Measurements from ENCODE around the gene SLC6A3.

GRCh38 chr5:1437876-1438559 is 7.2 kb downstream of the SLC6A3 start:
- no peak for TF ChIP-seq EZH2phosphoT487 (IDR thresholded peaks at IDR 0.05; ENCODE audit: insufficient read depth, low read depth)
- TF ChIP-seq EZH2 (IDR thresholded peaks at IDR 0.05; ENCODE audit: insufficient read depth, poor library complexity, severe bottlenecking), result no peak

All from GM23248 (cell line).